HG02623 (cell line): ENCODE measurements around the gene CTTNBP2NL.
A peak's percentile ranks its signal among the peaks of the same experiment; 100 is the strongest.

Source experiments
- ATAC-seq: cut with Tn5 transposase; IDR thresholded peaks from one replicate; pipeline ENCODE4 v1.9.1; 2021; ENCODE audit warnings: moderate library complexity; ENCODE audit not compliant: unreplicated experiment

Gene CTTNBP2NL, protein sequence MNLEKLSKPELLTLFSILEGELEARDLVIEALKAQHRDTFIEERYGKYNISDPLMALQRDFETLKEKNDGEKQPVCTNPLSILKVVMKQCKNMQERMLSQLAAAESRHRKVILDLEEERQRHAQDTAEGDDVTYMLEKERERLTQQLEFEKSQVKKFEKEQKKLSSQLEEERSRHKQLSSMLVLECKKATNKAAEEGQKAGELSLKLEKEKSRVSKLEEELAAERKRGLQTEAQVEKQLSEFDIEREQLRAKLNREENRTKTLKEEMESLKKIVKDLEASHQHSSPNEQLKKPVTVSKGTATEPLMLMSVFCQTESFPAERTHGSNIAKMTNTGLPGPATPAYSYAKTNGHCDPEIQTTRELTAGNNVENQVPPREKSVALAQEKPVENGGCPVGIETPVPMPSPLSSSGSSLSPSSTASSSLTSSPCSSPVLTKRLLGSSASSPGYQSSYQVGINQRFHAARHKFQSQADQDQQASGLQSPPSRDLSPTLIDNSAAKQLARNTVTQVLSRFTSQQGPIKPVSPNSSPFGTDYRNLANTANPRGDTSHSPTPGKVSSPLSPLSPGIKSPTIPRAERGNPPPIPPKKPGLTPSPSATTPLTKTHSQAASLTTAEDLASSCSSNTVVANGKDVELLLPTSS

DNA sequence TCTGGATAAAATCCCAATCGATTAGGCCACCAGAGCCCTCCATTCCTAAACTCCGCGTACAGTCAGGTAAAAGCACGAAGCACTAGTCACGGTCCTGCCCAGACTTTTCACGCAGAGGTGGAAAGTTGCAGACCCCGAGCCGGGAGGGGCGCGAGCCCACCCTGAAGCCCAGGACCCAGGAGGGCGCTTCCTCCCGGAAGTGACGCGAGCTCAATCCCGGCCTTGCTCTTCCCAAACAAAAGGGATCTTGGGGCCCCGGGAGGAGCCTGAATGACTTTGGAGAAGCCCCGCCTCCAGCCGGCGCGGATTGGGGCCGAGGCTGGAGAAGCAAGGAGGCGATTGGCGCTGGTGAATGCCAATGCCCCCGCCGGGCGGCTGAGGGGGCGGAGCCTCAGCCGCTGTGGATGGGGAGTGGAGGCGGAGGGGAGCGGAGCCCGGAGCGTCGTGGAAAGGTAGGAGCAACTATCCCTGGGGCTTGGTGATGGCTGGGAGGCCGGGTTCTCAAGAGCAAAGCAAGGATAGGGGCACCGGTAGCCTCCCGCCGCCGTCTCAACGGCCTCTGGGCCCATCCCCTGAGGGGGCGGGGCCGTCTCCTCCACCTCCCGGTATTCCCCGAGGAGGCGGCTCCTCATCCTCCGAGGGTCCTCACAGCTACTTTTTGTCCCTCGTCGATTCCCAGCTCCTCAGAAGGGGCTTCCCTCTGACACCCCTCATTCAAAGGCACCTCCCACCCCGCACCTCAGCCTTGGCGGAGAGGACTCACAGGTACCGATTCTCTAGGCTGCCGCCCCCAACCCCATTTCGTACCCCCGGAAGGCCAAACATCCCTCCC is at the start of gene CTTNBP2NL:
CTTNBP2NL (plus strand) TSS at position 394 of the 832 bp plus-strand sequence. CDS start 19,952 bp downstream, outside the sequence.
- peak; percentile 76 for ATAC-seq

DNA sequence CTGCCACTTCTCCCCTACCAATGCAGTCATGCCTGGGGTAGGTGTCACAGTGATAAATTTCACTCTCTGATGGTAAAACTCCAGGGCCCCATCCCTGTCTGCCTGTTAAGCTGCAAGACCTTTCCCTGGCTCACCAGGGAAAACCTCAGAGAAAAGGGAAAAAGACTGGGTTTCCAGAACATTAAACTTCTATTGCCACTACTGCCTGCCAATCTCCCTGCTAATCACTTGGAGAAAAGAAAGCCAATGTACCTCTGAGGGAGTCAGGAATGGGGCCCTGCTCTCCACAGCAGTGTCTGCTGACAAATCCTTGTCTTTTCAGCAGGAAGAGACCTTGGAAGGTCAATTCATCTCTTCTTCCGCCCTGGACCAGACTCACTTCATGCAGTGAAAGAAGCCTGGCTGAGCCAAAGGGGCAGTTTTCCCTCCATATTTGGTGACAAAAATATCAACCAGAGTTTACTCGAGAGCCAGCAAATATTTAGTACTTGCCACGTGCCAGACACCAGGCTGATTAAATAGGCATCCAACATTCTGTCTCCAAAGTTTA is 49.1 kb upstream of the CTTNBP2NL start:
- no peak for ATAC-seq

DNA sequence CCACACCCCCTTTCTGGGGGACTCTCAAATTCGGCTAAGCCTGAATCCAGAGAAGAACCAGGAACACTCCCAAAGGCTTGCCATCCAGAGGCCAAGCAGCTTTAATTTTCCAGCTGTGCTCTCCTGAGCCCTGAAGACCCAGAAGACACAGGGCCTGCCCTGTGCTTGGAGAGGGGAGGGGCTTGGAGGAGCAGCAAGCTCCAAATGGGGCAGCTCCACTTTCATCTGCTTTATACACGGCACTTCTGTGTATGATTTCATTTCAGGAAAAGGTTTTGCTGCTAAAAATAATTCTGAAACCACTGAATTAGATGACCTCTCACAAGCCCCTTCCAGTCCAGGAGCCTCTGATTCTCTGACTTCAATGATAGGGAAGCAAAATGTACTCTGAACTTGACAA is 39.2 kb upstream of the CTTNBP2NL start:
- ATAC-seq, result no peak

DNA sequence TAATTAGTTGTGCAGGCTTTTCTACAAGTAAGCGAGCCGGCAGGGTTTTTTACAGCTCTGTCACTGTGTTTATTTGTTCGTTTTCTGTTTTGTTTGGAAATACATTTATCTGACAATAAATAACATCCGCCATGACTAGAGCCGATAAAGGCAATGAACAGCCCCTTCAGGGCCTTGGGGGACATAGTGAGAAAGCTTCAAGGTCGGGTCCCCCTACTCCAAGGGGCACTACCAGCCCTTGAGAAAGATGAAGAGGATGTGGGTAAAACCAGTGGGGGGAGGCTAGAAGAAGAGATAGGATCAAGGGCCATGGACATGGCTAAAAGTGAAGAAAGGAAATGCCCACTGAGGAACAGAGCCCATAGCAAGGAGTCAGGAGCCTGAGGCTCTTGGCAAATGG is 38.5 kb upstream of the CTTNBP2NL start:
- no peak for ATAC-seq

DNA sequence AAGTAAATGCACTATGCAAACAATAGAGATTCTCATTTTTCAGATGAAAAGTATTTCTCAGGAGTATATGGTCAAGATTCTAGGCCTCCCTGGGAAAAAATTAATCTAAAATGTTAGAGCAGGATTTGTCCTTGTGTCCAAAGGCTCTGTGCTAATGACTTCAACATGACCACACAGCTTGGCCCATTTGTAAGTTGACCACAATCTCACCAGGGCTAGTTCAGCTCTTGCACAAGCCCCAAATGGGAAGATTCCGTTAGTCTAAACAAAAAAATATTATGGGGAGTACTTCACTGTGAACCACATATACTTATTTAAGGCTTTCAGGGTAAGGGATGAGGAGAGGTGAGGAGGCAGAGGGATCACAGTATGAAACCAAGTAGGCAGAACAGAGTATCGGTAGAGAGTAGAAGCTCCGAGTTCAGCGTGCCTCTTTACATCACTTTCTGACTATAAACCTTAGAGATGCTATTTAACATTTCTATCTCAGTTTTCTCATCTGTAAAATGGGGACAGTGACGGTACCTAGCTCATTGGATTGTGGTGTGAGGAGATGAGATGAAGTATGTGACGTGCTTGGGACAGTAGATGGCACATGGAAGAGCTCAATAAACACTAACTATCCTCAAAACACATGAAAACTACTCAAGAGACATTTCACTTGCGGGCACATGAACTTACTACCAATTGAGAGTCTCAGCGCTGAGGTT is 37.8 kb upstream of the CTTNBP2NL start:
- no peak for ATAC-seq

DNA sequence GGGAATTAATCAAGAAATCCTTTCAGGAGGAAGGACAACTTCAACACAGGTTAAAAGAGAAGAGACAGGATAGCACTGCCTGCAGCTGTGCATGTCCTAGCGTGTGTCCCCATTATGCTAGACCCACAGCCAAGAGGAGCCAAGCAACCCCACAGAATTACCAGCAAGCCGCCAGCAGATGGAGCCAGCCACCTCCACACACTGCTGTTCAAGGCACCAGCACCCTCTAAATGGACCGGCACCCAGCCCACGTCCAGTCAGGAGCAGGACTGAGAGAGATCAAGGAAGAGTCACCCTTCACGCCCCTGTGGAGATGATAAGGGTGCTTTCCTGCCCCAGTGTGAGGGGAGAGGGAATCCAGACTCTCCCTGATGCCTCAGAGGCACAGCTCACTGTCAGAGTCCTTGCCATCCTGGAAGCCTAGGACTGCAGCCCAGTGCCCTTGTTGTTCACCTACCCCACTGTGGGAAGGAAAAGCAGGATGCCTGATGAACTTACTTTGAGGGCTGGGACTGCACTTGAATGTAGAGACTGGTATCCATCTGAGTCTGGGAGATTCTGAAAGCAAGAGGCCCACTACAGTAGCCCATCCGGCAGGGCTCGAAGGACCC is 37.1 kb upstream of the CTTNBP2NL start:
- no peak for ATAC-seq

DNA sequence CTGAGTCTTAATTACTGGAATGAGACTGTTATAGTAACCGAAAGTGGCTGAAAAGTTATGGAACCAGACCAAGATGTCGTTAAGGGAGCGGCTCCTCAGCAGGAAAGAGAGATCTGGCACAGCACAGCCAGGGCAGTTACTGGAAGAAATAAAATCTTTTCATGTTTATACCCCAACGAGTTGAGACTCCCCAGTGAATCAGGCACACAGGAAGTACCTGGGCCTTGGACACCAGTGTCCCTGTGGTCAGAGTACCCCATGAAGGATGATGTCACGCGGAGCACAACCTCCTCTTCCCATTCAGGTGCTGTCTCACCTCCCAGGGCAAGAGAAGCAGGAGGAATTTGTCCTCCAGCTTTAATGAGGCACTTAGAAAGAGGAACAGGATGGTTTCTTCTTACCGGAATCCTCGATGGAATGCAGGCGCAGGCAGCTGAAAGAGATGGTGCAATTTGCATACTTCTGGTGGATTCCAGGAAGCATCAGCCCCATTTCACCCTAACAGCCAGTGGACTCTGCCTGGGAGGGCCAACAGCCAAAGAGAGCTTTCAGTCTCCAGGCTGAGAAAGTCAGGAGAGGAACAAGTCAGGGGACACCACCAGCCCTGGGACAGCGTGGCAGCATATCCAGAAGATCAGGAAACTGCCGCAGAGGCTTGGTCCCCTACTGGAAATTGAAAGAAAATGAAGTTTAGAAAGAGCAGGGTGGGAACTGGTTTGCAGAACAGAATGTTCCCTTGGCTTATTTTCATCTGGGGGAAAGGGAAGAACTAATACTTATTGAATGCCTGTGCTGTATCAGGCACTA is 35.9 kb upstream of the CTTNBP2NL start:
- ATAC-seq, result no peak

DNA sequence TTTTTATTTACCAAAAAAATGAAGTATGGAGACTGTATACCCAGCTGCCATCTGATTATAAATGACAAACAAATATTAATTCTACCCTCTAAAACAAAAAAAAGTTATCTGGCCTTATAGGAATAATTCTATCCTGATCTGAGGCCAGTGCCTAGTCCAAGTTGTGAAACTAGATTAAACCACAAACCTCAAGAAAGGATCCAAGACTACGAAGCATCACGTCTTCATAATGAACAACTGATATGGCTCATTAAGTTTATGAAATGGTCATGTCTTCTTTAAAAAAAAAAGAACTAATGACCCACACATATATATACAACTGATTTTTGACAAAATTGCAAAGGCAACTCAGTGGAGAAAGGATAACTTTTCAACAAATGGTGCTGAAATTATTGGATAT is 32.4 kb upstream of the CTTNBP2NL start:
- no peak for ATAC-seq

DNA sequence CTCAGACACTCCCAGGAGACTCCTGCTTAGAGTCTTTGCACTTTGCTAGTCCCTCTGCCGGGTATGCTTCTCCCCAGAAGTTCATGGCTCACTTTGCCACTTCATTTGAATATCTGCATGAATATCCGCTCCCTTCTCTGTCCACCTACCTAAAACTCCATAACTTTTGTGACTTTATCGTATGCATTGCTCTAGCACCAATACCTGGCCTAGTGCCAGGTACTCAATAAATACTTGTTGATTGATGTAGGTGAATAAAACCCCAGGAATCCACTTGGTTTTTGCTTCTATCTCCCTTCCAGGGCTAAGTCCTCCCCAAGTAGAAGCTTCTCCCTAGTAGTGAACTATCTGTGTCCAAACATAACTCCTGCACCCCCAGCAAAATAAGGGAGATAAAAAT is 27.8 kb upstream of the CTTNBP2NL start:
- ATAC-seq, result no peak

DNA sequence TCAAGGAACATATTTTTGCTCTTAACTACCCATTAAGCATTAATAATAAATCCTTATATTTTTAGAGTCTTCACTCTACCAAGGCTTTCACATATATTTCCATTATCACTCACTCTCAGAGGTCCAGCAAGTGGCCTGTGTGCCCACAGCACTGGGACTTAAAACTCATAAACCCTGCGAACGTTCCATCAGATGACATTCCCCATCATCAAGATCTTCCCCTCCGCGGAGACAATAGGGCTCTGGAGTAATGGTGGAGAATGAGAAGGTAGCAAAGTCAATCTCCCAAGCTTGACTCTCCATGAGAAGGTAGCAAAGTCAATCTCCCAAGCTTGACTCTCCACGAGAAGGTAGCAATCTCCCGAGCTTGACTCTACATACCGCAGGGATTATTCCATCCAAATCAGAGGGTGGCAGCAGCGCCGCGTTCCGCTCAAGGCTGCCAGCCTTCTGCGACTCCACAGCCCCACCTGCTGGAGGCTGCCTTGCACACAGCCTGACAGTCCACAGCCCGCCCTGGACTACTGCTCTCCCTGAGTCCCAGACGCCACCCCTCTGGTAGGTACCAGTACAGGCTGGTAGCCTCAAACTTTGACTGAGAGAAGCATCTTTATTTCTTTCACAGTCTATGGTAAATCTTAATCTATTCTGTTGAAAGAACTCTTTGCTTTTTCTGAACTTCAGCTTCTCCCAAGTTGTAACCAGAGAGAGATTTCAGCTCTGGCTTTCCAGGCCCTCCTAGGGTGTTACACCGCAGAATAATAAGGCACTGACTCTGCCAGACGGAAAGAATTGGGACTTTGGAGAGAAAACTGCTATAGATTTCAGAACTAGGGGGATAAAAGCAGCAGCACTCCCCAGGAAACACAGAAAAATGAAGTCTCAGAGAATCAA is 26.4 kb upstream of the CTTNBP2NL start:
- ATAC-seq, result peak; percentile 93

DNA sequence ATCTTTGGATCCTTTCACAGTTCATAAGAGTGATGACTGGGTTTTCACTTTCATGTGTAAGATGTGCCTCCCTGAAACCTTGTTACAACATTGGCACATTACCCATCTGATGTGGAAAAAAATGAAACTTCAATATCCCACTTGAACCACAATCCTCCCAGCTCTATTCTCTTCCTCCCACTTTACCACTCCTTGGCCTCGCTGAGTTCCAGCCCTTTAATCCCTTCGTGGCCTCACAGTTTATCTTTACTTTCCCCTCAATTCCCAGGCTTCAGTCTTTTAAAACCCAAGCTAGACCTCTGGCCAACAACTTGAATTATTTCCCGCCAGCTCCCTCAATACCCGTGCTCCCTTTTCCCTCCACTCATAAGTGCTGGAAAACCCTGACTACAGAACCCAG is 25.0 kb upstream of the CTTNBP2NL start:
- no peak for ATAC-seq

DNA sequence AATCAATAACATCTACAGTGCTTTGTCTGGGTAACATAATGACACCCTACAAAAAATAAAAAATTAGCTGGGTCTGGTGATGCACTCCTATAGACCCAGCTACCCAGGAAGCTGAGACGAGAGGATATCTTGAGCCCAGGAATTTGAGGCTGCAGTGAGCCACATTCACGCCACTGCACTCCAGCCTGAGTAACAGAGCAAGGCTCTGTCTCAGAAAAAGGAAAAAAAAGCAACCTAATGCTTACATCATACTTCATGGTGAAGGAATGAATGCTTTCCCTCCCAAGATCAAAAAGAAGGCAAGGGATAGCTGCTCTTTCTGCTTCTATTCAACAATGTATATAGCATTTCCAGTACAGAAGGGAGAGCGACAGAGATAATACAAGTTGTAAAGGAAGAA is 24.2 kb upstream of the CTTNBP2NL start:
- no peak for ATAC-seq

DNA sequence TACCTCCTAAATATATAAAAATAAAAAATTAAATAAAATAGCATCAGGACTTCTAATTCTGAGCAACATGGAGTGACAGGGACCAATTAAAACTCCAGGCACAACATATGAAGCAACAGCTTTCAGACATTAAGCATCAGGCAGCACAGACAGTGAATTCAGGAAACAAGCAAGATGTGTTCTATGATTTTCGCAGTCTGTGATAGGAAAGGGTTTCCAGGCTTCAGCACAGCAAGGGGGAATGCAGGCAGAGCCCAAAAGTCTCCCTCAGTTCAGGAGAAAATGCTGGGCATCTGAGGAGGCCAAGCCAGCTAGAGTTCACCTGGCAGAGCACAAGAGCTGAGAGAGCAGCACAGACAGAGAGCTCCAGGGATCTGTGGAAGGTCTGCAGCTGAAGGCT is 22.2 kb upstream of the CTTNBP2NL start:
- no peak for ATAC-seq

DNA sequence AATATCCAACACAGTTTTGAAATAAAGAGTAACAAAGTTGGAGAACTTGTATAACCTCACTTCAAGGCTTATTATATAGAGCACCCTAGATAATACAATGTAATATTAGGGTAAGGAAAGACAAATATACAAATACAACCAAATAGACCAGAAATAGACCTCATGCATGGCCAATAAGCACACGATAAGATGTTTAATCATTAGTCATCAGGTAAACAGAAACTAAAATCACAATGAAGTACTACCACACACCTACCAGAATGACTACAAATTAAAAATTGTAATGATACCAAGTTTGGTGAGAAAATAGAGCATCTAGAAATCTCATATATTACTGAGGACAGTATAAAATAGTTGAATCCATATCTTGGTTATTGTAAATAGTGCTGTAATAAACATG is 20.3 kb upstream of the CTTNBP2NL start:
- ATAC-seq, result no peak

DNA sequence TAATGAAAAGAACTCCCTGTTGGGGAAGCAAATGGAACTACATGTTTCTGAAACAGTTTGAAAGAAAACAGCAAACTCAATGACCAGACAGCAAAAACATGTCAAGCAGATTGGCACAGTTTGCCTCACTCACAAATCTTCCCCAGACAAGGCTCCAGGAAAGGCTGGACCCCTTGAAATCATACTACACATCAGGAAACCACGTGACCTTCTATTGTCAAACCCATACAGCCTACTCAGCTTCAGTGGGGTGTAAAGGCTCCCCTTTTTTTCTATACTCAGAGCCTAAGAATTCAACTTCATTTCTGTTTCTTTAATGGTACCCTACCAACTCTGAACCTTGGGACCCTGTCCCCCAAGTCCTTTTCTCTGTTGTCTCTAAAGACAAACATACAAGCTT is 15.7 kb upstream of the CTTNBP2NL start:
- no peak for ATAC-seq

DNA sequence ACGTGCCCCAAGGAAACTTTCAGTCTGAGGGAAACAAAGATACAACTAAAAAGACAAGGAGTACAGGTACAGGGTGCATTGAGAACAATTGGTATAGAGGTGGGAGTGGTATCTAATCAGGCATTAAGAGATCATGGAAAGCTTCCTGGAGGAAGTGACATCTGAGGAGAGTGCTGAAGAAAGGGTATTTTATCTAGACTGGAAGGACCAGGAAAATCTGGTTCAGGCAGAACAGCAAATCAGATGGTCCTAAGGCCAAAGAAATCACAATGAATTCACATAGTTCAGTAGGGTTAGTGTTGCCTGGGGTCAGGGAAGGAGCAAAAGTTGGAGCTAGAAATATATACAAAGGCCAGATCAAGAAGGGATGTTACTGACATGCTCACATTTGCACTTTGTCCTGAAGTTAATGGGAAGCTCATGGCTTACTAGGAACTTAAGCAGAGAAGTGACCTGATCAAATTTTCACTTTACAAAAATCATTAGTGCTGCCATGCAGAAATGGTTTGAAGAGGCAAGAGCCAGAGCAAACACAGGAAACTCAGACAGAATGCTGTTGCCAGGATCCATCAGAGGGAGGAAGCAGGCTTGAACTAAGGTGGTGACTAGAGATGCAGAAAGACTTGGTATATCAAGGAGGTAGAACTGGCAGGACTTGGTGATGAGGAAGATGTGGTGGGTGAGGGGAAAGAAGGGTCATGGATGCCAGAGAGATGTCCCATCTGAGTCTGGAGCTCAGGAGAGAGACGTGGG is 14.5 kb upstream of the CTTNBP2NL start:
- no peak for ATAC-seq

DNA sequence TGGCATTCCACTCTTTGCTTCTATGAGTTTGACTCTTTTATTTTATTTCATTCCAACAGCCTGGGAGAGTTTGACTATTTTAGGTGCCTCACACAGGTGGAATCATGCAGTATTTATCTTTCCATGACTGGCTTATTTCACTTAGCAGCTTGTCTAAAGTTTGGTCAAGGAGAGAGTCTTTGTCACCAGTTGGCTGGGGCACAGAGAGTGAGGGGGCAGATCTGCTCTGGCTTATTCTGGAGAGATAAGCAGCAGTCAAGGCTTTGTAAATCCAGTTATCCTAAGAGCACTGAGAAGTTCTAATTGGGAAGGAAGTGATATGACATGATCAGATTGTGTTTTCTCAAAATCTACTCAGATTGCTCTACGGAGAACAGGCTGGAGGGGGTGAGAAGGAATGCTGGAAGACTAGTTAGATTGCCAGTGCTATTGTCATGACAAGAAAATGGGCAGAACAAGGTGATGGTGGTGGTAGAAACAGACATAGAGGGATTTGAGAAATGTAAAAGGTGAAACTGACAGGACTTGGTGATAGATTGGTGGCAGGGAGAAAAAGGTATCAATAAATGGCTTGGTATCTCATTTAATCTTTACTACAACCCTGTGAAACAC is 12.1 kb upstream of the CTTNBP2NL start:
- ATAC-seq, result no peak
